HG03457 (cell line): ENCODE results near the gene ABHD3.
"Not testable (repeated sequence)": the region's sequence is repeated elsewhere in the genome, so short reads cannot be mapped to it uniquely, and the experiment has no call there.

Source experiments
- ATAC-seq: cut with Tn5 transposase; IDR thresholded peaks from one replicate; pipeline ENCODE4 v1.9.1; 2021; ENCODE audit warnings: moderate number of reproducible peaks; ENCODE audit not compliant: unreplicated experiment

The ABHD3 gene

DNA sequence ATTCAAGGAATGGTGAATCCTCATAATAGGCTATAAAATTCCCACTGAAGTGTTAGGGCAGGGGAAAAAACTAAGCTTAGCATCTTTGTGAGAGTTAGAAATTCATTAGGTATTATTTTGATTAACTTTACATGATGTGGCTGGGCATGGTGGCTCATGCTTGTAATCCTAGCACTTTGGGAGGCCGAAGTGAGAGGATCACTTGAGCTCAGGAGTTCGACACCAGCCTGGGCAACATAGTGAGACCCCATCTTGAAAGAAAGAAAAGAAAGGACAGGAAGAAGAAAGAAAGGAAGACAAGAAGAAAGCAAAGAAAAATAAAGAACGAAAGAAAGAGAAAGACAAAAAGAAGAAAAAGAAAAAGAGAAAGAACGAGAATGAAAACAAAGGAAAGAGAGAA lies 52.5 kb downstream of the ABHD3 start:
- no peak for ATAC-seq

DNA sequence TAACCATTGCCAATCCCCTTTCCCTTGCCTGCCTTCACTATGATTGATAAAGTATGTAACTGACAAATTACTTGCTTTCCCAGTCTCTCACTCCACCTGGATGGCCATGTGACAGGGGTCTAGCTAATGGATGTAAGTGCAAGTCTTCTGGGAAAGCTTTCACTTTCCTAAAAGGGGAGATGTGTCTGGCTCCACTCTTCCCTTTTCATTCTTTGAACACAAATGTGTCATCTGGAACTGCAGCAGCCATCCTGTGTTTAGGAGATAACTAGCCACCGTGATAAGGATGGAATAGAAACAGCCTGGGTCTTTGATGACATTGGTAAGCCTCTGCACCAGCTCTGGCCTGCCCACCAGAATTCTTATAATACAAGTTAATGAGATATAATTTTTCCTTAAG lies 54.3 kb downstream of the ABHD3 start:
- ATAC-seq = no peak

DNA sequence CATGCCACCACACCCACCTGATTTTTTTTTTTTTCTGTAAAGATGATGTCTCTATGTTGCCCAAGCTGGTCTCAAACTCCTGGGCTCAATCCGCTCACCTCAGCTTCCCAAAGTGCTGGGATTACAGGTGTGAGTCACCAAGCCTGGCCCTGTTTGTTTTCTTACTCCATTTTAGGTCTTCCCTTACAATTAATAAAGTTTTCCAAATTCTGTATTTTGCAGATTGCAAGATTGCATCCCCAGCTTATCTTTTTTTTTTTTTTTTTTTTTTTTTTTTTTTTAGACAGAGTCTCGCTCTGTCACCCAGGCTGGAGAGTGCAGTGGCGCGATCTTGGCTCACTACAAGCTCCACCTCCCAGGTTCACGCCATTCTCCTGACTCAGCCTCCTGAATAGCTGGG lies 64.2 kb downstream of the ABHD3 start:
- ATAC-seq = not testable (repeated sequence)

DNA sequence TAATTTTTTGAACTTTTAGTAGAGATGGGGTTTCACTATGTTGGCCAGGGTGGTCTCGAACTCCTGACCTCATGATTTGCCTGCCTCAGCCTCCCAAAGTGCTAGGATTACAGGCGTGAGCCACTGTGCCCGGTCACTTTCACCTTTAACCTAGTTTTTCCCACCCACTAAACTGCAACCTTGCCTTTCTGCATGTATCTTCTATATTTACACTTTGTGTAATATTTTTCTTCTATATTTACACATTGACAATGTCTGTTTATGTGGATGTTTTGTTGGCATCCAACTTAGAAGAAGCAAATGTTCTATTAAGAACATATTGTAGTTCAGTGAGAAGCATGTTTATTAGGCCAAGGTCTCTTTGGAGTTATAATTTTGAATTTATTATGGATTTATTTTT lies 65.8 kb downstream of the ABHD3 start:
- ATAC-seq = no peak

DNA sequence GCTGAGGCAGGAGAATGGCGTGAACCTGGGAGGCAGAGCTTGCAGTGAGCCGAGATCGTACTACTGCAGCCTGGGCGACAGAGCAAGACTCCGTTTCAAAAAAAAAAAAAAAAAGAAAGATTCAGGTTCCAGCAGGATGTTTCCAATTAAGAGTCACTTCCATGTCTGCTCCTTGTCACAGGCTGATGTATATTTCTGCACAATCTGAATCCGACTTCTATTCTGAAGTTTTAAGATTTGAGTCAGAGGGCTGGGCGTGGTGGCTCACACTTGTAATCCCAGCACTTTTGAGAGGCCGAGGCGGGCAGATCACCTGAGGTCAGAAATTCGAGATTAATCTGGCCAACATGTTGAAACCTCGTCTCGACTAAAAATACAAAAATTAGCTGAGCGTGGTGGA lies 67.8 kb downstream of the ABHD3 start:
- no peak for ATAC-seq

DNA sequence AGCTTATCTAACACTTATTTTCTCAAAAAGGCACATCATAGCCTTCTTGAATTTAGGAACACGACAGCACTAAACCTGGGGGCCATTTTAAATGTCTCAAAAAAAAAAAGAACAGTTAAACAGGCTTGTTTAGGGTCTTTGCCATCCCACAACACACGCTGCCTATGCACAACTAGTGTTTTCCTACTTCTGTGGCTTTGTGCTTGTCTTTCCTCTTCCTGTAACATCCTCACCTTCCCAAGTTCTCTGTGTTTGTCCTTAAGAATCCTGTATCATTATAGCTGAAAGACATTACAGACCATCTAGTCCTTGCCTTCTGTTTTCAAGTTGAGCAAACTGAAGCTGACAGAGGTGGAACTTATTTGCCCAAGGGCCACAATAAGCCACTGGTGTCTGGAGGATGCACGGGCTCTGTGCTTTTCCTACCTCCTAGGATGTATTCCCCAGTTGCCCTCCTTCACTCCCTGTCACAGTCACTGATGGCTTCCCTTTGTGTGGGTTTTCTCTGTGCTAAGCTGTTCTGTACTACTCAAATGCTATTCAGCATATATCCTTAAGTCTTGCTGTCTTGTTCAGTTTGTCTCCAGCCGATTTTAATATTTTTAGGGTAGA lies 69.9 kb downstream of the ABHD3 start:
- ATAC-seq = no peak

DNA sequence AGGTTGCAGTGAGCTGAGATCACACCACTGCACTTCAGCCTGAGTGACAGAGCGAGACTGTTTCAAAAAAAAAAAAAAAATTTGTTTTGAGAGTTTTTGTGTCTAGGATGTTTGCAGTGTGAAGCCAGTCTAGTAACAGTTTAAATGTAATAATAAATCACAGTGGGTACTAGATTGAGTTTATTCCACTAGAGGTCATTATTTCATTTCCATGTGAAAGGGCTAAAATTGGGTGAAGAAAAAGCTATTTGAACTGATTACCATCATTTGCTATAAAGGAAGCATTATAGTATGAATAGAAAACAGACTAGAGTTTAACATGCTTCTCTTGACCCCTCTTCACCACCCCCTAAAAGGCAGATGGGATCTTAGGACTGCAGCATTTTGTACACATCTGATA lies 72.2 kb downstream of the ABHD3 start:
- ATAC-seq = no peak

DNA sequence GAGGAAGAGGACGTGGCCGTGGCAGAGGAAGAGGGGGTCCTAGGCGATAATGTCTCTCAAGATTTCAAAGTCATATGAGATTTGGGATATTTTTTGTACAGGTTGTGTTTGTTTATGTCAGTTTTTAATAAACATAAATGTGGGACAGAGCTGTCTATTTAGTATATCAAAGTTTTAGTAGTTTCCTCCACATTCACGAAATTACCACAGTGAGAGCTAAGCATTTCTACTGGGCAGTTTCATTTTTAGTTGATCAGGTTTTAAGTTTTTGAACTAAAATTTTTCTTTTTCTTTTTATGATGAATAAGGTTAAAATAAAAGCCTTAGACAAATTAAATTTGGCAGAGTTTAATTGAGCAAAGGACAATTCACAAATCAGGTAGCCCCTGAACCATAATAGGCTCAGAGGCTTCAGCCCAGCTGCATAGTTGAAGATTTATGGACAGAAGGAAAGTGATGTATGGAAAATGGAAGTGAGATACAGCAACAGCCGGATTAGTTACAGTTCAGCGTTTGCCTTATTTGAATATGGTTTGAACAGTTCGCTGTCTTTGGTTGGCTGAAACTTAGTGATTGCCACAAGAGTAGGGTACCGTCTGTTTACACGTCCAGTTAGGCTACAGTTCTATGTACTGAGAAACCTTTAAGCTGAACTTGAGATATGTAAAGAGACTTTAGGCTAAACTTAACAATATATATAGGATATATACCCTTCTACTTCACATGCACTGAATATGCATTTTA lies 75.3 kb downstream of the ABHD3 start:
- ATAC-seq = peak; percentile 92

DNA sequence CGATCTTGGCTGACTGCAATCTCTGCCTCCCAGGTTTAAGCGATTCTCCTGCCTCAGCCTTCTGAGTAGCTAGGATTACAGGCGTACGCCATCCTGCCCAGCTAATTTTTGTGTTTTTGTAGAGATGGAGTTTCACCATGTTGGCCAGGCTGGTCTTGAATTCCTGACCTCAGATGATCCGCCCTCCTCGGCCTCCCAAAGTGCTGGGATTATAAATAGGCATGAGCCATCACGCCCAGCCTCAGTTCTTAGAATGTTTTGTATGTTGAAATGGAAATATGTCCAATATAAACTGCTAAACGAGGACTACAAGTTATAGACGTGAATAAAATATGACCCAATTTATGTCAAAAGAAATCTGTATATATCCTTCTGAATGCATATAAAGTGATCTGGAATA lies 82.9 kb downstream of the ABHD3 start:
- not testable (repeated sequence) for ATAC-seq

DNA sequence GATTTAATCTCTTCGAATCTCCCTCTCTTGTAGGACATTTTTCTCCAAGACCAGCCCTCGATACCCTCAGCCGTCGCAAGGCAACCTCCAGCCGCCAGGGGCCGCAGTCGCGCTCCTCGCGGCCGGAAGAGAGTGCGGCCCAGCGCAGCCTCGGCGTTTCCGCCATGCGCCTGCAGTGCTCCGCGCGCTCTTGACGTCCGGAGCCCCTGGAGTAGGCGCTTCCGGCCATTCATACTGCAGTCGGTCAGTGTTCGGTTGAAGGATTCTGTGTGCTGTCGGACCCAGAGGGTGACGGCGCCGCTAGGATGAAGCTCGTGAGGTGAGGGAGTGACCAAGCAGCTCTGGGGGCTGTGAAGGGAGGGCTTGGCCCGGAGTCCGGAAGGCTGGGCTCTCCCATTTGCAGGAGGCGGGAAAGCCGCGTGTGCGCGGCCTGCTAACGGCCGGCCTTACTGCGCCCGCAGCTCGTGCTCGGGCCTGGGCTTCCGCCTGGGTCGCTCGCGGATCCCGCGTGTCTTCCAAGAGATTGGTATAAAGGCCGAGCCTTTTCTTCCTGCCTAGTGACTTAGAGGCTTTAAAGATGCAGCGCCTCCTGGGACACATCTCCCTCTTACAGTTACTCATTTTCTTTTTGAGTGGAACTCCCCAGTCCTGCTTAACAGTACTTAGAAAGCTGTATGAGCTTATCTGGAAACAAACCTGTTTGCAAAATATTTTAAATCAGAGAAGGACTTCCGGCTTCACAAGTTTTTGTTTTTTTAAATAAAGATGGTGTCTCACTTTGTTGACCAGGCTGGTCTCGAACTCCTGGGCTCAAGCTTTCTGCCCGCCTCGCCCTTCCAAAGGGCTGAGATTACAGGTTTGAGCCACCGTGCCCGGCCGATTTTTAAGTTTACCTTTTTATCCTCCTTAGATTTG lies 92.2 kb downstream of the ABHD3 start, which contains the start of gene SNRPD1:
Gene SNRPD1 (plus strand): TSS at position 190 of the 915 bp plus-strand sequence. CDS start 116 bp downstream, at position 306.
- peak; percentile 98 for ATAC-seq

DNA sequence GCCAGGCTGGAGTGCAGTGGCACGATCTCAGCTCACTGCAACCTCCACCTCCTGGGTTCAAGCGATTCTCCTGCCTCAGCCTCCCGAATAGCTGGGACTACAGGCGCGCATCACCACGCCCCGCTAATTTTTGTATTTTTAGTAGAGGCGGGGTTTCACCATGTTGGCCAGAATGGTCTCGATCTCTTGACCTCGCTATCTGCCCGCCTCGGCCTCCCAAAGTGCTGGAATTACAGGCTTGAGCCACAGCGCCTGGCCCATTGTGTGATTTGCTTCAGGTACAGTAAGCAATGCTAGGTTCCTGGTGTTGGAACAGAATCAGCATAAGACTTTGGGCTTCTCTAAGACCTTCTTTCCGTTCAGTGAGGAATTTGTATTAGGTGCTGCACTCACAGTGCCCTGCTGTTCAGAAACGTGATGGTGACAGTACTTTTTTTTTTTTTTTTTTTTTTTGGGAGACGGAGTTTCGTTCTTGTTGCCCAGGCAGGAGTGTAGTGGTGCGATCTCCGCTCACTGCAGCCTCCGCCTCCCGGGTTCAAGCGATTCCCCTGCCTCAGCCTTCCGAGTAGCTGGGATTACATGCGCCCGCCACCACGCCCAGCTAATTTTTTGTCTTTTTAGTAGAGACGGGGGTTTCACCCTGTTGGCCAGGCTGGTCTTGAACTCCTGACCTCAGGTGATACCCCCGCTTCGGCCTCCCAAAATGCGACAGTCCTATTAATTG lies 93.0 kb downstream of the ABHD3 start:
- ATAC-seq = peak; percentile 3

DNA sequence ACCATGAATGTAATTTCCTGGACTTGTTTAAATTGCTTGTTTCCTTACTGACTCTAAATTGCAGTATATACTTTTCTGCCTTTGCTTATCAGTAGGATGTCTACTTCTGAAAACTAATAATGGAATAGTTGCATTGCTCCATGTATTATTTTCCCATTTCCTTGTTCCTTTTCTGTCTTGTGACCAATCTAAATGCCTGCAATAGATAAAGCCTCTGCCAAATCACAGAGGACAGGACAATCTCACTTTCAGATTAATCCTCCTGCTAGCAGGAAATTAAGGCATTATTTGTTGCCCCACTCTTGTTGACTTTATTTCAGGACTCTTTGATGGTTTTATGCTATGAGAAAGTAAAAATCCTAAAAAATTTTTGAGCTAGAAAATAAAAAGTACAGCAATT lies 99.4 kb downstream of the ABHD3 start:
- no peak for ATAC-seq

DNA sequence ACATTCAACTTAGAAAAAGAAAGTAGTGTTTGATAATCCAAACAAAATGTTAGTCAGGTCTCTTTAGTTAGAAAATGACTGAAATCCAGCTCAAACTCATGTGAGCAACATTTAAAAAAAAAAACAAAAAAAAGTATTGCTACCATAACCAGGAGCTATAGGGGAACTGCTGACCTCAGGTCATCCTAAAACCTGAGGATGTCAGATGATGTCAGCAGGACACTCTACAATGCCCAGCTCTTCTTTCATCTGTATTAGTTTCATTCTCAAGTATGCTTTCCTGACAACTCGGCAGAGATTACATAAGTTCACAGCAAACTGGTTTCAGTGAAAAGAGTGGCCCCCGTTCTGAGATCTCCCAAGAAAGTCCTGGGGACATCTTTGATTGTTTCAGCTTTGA lies 99.9 kb downstream of the ABHD3 start:
- ATAC-seq = no peak

DNA sequence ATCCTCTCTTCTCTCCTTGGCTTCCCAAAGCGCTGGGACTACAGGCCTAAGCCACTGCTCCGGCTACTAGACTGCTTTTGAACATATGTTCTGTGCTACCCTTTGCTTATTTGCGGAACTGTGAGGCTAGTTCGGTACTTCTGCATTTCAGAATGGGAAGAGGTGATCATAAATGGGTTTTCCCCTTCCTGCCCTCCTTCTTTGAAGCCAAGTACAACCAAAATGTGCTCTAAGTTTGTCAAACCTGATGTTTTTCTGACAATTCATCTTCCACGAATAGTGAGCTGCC lies 102.3 kb downstream of the ABHD3 start:
- ATAC-seq = no peak
